Measurements from ENCODE around the gene SLC16A7. TPM values are rescaled to one million over a fixed set of nuclear protein-coding genes. Genes with fewer than 3 reads are reported as not detected.

Gene SLC16A7
- total RNA-seq, 8 experiments from 2014 or later = 2.5 to 137 (median 6.4) TPM

DNA sequence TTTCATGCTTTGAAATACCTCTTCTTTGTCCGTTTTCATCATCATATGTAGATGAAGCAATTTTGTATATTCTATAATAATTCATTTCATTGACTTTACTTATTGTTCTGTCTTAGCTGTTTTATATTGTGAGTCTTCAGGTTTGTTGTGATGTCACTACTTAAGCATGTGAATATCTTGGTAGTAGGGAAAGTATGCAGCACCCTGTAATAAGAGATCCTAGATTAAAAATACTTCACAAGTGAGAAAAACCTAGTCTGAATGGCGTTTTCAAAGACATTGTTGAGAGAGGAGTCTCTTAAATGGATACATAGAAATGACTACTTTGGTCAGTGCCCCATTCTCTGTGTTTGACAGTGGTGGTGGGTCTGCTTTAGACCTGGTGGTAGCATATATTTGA, 61.4 kb downstream of the SLC16A7 start:
- peak in 2 of 8 experiments; percentile 39 to 55 for ATAC-seq (replicated peaks in 6 of 8)
- H3K27ac ChIP-seq = no peak overlapping the region
- 20 to 94% (median 76%) methylated on average over 1 to 2 of the region's 2 CpGs for WGBS, 10 experiments
- H3K4me3 ChIP-seq = no peak overlapping the region
- H3K4me1 ChIP-seq (replicated peaks in 1 of 2) = no peaks in the 10 kb centered on the region
- in situ Hi-C loops (cut with MboI; ENCODE audit: low pct_unique_long_range_greater_than_20kb in 2 of 9, low sequenced_read_pairs in 9 of 9, unreplicated experiment in 9 of 9) = no loop called here

DNA sequence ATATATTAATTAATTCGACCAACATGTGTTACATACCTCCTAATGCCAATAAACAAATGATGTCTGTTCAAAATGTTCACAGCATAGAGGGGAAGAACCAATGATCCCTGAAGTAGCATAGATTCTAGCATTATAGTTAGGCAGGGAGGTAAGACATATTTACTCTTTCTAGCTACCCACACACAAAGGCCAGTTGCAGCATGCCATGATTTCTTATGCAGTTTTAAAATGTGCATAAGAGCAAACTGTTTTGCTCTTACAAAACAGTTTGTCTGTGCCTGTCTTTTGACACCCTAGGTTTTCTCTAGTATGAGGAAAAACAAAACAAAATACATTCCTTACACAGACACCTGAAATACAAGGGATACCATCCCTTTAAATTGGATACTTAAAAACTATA, 61.9 kb downstream of the SLC16A7 start:
- peak in 3 of 8 experiments; percentile 33 to 70 (median 45) for ATAC-seq (replicated peaks in 6 of 8)
- 75 to 100% (median 87%) methylated on average over 1 of the region's 1 CpG; no CpG with 5 or more reads in 4 of the 10 experiments for WGBS, 10 experiments
- no peaks in the 10 kb centered on the region for H3K4me1 ChIP-seq (replicated peaks in 1 of 2)
- in situ Hi-C loops (cut with MboI; ENCODE audit: low pct_unique_long_range_greater_than_20kb in 2 of 9, low sequenced_read_pairs in 9 of 9, unreplicated experiment in 9 of 9) = no loop called here
- H3K27ac ChIP-seq = no peak overlapping the region
- no peak overlapping the region for H3K4me3 ChIP-seq

DNA sequence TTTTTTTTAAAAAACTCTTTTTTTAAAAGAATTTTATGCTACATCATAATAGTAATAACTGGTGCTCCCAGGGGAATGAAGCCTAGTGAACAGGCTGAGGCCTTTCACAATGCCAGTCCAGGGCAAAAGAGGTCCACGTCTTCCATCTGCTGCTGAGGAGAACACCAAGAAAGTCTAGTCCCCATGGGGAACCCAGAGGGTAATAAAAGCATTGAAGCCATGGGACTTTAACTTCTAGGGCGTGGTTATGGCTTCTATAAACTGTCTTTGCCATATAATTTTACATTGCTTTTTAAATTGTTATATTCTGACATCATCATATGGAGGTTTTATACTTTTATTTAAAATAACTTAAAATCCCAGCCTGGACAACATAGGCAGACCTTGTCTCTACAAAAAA, 64.3 kb downstream of the SLC16A7 start:
- in situ Hi-C loops (cut with MboI; ENCODE audit: low pct_unique_long_range_greater_than_20kb in 2 of 9, low sequenced_read_pairs in 9 of 9, unreplicated experiment in 9 of 9) = no loop called here
- 79 to 100% (median 83%) methylated on average over 1 to 2 of the region's 2 CpGs; no CpG with 5 or more reads in 3 of the 10 experiments for WGBS, 10 experiments
- Histone ChIP-seq H3K4me3 (no peak overlapping the region), H3K27ac (no peak overlapping the region), H3K4me1 (replicated peaks in 1 of 2) (no peaks in the 10 kb centered on the region)
- no peak for ATAC-seq (replicated peaks in 6 of 8)

DNA sequence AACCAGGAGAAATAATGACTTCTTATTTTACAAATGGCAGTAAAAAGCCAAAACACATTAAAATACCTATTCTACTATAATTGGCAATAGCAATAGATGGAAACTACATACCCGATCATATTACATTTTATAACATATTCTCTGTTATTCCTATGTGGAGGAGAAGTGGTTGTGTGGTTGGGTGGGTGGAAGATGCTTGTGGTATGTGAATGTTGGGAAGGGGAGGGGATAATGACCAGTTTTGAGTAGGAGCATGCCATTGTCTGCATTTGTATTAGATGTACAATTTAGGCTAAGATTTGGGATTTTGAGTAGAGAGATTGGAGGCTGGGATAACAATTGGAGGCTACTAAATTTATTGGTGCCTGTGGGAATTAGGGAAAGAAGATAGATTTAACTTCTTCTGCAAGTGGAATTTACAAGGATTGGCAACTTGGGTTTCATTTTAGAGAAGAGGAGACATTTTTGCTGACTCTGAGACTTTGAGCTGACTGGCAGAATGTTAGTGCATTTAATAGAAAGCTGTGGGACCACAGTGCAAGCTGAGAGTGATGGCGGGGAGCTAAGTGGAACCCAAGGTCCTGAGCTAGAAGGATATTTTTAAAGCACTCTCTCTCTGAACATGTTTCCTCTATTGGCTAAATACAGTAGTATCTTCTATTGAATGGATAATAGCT, 65.2 kb downstream of the SLC16A7 start:
- in situ Hi-C loops (cut with MboI; ENCODE audit: low pct_unique_long_range_greater_than_20kb in 2 of 9, low sequenced_read_pairs in 9 of 9, unreplicated experiment in 9 of 9) = no loop called here
- WGBS, 10 experiments = 80 to 100% (median 93%) methylated on average over 1 to 2 of the region's 2 CpGs; no CpG with 5 or more reads in 4 of the 10 experiments

DNA sequence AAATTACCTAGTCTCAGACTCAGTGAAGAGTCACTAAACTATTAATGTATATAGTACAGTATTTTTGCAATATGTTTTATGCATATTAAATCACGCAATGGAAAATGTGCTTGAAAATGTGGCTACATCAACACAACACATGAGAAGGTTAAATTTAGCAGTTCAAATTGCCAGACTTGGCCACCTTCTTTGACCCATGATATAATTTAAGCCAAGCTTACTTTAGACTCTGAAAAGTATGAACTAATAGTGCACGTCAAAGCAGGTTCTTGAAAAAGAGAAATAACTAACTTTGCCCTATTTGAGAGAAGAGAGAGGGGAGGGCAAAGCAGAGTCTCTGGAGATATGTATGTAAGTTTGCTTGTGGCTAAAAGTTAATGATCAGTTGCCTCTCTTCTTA, 68.7 kb downstream of the SLC16A7 start:
- Histone ChIP-seq H3K27ac (no peak overlapping the region), H3K4me3 (no peak overlapping the region), H3K4me1 (replicated peaks in 1 of 2) (no peaks in the 10 kb centered on the region)
- in situ Hi-C loops (cut with MboI; ENCODE audit: low pct_unique_long_range_greater_than_20kb in 2 of 9, low sequenced_read_pairs in 9 of 9, unreplicated experiment in 9 of 9) = no loop called here
- 67 to 100% (median 95%) methylated on average over 1 to 2 of the region's 2 CpGs; no CpG with 5 or more reads in 1 of the 10 experiments for WGBS, 10 experiments
- no peak for ATAC-seq (replicated peaks in 6 of 8)

More for the DNA sequence above, 65.2 kb downstream of the SLC16A7 start:
- no peaks in the 10 kb centered on the region for H3K4me1 ChIP-seq (replicated peaks in 1 of 2)
- H3K4me3 ChIP-seq = no peak overlapping the region
- no peak for ATAC-seq (replicated peaks in 6 of 8)
- H3K27ac ChIP-seq = no peak overlapping the region

- 57 to 100% (median 84%) methylated on average over 1 to 2 of the region's 2 CpGs; no CpG with 5 or more reads in 3 of the 10 experiments for WGBS, 10 experiments
- H3K4me3 ChIP-seq = no peak overlapping the region
- in situ Hi-C loops (cut with MboI; ENCODE audit: low pct_unique_long_range_greater_than_20kb in 2 of 9, low sequenced_read_pairs in 9 of 9, unreplicated experiment in 9 of 9) = no loop called here
- no peak overlapping the region for H3K27ac ChIP-seq
- no peak for ATAC-seq (replicated peaks in 6 of 8)
- no peaks in the 10 kb centered on the region for H3K4me1 ChIP-seq (replicated peaks in 1 of 2)
These were observed 69.9 kb downstream of the SLC16A7 start for GRCh38 chr12:59665701-59666100.

- no peak for ATAC-seq (replicated peaks in 6 of 8)
- H3K27ac ChIP-seq = no peak overlapping the region
- in situ Hi-C loops (cut with MboI; ENCODE audit: low pct_unique_long_range_greater_than_20kb in 2 of 9, low sequenced_read_pairs in 9 of 9, unreplicated experiment in 9 of 9) = no loop called here
- no peaks in the 10 kb centered on the region for H3K4me1 ChIP-seq (replicated peaks in 1 of 2)
- 57 to 100% (median 85%) methylated on average over 1 to 2 of the region's 2 CpGs; no CpG with 5 or more reads in 2 of the 10 experiments for WGBS, 10 experiments
- no peak overlapping the region for H3K4me3 ChIP-seq
These were observed 72.8 kb downstream of the SLC16A7 start for GRCh38 chr12:59668674-59669073.

- Histone ChIP-seq H3K4me1 (replicated peaks in 1 of 2) (no peaks in the 10 kb centered on the region), H3K4me3 (no peak overlapping the region), H3K27ac (no peak overlapping the region)
- in situ Hi-C loops (cut with MboI; ENCODE audit: low pct_unique_long_range_greater_than_20kb in 2 of 9, low sequenced_read_pairs in 9 of 9, unreplicated experiment in 9 of 9) = no loop called here
- WGBS, 10 experiments = 100% methylated on average over 1 to 2 of the region's 2 CpGs; no CpG with 5 or more reads in 7 of the 10 experiments
- no peak for ATAC-seq (replicated peaks in 6 of 8)
These were observed 76.4 kb downstream of the SLC16A7 start for GRCh38 chr12:59672273-59672672.

DNA sequence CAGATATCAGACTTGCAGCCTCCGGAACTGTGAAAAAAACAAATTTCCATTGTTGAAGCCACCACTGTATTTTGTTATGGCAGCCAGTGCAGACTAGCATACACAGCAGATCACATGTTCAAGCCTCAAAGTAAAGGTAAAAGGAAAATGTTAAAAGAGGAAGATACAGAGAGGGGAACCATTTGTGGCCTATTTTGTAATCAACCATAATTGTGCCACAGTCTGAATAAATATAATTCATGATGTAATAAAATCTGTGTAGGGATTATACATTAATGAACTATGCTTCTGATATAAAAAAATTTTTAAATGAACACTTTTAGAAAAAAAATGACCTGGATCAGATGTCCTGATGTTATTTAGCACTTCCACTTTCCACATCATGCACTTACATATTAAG, 79.6 kb downstream of the SLC16A7 start:
- H3K27ac ChIP-seq = no peak overlapping the region
- ATAC-seq (replicated peaks in 6 of 8) = no peak
- H3K4me3 ChIP-seq = no peak overlapping the region
- no peaks in the 10 kb centered on the region for H3K4me1 ChIP-seq (replicated peaks in 1 of 2)
- in situ Hi-C loops (cut with MboI; ENCODE audit: low pct_unique_long_range_greater_than_20kb in 2 of 9, low sequenced_read_pairs in 9 of 9, unreplicated experiment in 9 of 9) = no loop called here
- 100% methylated on average over 1 of the region's 1 CpG; no CpG with 5 or more reads in 6 of the 10 experiments for WGBS, 10 experiments

GRCh38 chr12:59677857-59678256, 82.0 kb downstream of the SLC16A7 start:
- no peak overlapping the region for H3K4me3 ChIP-seq
- 64 to 100% (median 83%) methylated on average over 1 to 3 of the region's 3 CpGs; no CpG with 5 or more reads in 6 of the 10 experiments for WGBS, 10 experiments
- H3K4me1 ChIP-seq (replicated peaks in 1 of 2) = no peaks in the 10 kb centered on the region
- in situ Hi-C loops (cut with MboI; ENCODE audit: low pct_unique_long_range_greater_than_20kb in 2 of 9, low sequenced_read_pairs in 9 of 9, unreplicated experiment in 9 of 9) = no loop called here
- H3K27ac ChIP-seq = no peak overlapping the region
- ATAC-seq (replicated peaks in 6 of 8) = no peak

DNA sequence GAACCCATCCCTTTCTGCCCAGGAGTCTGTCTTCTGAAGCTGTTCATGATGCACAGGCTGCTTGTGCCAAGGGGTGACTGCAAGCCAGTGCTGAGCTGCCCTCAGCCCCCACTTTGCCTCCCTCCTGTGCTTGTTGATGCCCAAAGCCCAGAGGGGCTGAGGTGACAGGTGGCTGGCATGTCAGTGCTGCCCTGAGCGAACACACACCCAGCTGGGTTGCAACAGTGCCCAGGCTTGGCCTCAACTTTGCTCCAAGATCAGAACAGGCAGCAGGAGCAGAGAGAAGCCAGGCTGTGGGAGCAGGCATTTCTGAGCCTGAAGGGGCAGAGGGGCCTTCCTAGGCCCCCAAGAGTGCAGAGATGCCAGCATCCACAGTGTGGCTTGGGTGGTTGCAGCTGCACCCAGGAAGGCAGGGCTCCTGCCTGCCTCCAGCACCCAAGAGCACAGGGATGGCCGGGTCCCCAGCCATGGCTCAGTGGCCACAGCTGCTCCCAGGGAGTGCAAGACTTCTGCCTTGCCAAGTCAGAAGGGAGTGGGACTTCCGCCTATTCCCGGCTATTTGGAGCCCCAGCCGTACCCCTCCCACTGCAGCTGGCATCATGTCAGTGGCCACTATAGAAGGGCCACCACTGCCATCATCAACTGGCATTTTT, 83.1 kb downstream of the SLC16A7 start:
- Histone ChIP-seq H3K27ac (no peak overlapping the region), H3K4me1 (replicated peaks in 1 of 2) (no peaks in the 10 kb centered on the region), H3K4me3 (no peak overlapping the region)
- no peak for ATAC-seq (replicated peaks in 6 of 8)
- WGBS, 10 experiments = 100% methylated on average over 1 to 4 of the region's 5 CpGs; no CpG with 5 or more reads in 6 of the 10 experiments
- in situ Hi-C loops (cut with MboI; ENCODE audit: low pct_unique_long_range_greater_than_20kb in 2 of 9, low sequenced_read_pairs in 9 of 9, unreplicated experiment in 9 of 9) = no loop called here

DNA sequence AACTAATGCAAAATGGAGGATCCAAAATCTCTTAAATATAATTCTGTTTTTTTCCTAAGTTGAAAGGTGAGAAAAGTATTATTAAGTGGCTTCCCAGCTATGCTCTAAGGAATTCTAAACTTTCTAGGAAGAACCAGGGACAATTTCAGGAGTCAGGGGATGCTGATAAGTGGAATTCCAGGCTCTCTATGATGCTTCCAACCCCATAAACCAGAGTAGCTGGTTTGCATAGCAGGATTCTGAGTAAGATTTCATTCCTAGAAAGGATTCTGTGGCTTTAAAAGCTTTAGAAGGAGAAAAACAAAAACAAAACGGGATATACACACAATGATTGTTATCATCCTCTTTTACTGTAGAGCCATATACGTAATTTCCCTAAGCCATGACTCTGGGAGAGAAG, 93.9 kb downstream of the SLC16A7 start:
- WGBS, 10 experiments = 73 to 100% (median 92%) methylated on average over 1 to 2 of the region's 2 CpGs; no CpG with 5 or more reads in 2 of the 10 experiments
- no peak for ATAC-seq (replicated peaks in 6 of 8)
- in situ Hi-C loops (cut with MboI; ENCODE audit: low pct_unique_long_range_greater_than_20kb in 2 of 9, low sequenced_read_pairs in 9 of 9, unreplicated experiment in 9 of 9) = no loop called here

GRCh38 chr12:59695379-59695778, 99.5 kb downstream of the SLC16A7 start:
- peak in 2 of 8 experiments; percentile 40 to 65 for ATAC-seq (replicated peaks in 6 of 8)
- WGBS, 10 experiments = 0 to 100% (median 72%) methylated on average over 1 of the region's 1 CpG; no CpG with 5 or more reads in 2 of the 10 experiments

More for the DNA sequence above, 93.9 kb downstream of the SLC16A7 start:
- H3K4me3 ChIP-seq = no peak overlapping the region
- H3K4me1 ChIP-seq (replicated peaks in 1 of 2) = no peaks in the 10 kb centered on the region
- H3K27ac ChIP-seq = no peak overlapping the region

More at GRCh38 chr12:59695379-59695778, 99.5 kb downstream of the SLC16A7 start:
- in situ Hi-C loops (cut with MboI; ENCODE audit: low pct_unique_long_range_greater_than_20kb in 2 of 9, low sequenced_read_pairs in 9 of 9, unreplicated experiment in 9 of 9) = no loop called here
- no peak overlapping the region for H3K27ac ChIP-seq
- H3K4me1 ChIP-seq (replicated peaks in 1 of 2) = peaks cover 0 to 12% of the 10 kb centered on the region in 2 donors
- H3K4me3 ChIP-seq = no peak overlapping the region
